ENCODE results near the gene ANOS1. TPM values are rescaled to one million over a fixed set of nuclear protein-coding genes. Genes with fewer than 3 reads are reported as not detected.

ANOS1 gene
- total RNA-seq, 1 donor from 2014 or later = 1.7 TPM

GRCh38 chrX:8576821-8577220, 155.1 kb downstream of the ANOS1 start:
- Histone ChIP-seq H3K27me3 (no peaks in the 10 kb centered on the region), H3K36me3 (no peaks in the 10 kb centered on the region), H3K4me1 (no peaks in the 10 kb centered on the region), H3K4me3 (no peak overlapping the region), H3K9me3 (no peaks in the 10 kb centered on the region), H3K27ac (no peak overlapping the region)
- intact Hi-C loops (cut with DNase I) = no loop called here
- TF ChIP-seq, protein P1, sequence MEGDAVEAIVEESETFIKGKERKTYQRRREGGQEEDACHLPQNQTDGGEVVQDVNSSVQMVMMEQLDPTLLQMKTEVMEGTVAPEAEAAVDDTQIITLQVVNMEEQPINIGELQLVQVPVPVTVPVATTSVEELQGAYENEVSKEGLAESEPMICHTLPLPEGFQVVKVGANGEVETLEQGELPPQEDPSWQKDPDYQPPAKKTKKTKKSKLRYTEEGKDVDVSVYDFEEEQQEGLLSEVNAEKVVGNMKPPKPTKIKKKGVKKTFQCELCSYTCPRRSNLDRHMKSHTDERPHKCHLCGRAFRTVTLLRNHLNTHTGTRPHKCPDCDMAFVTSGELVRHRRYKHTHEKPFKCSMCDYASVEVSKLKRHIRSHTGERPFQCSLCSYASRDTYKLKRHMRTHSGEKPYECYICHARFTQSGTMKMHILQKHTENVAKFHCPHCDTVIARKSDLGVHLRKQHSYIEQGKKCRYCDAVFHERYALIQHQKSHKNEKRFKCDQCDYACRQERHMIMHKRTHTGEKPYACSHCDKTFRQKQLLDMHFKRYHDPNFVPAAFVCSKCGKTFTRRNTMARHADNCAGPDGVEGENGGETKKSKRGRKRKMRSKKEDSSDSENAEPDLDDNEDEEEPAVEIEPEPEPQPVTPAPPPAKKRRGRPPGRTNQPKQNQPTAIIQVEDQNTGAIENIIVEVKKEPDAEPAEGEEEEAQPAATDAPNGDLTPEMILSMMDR (IDR thresholded peaks at IDR 0.05) = no peak
- DNase-seq (ENCODE audit: low spot score in 2 of 2) = no peak

DNA sequence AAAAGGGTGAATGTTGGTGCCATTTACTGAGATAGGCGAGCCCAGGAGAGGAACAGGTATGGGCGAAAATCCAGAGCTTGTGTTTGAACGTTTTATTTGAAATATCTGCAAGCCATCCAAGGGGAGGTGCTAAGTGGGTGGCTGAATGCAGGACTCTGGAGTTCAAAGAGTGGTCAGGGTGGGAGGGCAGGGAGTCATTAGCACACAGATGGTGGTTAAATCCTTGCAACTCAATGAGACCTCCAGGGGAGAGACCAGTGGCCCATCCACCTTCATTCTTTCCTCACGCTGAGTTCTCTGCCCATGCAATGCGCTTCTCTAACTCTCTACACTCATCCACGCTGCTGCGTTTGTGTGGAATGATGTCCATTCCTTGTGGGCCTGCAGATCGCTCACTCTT, 166.2 kb downstream of the ANOS1 start:
- TF ChIP-seq, protein P1 (IDR thresholded peaks at IDR 0.05) = no peak
- Histone ChIP-seq H3K9me3 (no peaks in the 10 kb centered on the region), H3K27ac (no peak overlapping the region), H3K4me3 (no peak overlapping the region), H3K27me3 (no peaks in the 10 kb centered on the region), H3K4me1 (no peaks in the 10 kb centered on the region), H3K36me3 (no peaks in the 10 kb centered on the region)
- no peak for DNase-seq (ENCODE audit: low spot score in 2 of 2)
- intact Hi-C loops (cut with DNase I) = no loop called here

DNA sequence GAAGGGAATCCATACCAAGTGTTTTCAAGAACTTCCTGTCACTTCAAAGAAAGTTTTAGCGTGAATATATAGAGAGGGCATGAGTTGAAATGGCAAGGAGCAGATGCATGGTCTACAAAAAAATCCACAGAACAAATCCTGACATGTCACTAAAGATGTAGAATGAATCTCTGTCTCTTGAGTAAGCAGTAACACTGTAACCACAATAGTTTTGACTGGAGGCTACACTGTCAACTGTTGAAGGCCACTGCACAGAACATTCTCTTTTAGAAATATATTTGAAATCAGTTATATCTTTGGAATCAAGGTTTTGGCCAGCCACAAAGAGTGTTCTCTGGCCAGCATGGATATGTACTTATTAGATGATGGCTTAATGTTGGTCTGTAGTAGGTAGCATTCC, 183.5 kb downstream of the ANOS1 start:
- Histone ChIP-seq H3K4me3 (no peak overlapping the region), H3K36me3 (no peaks in the 10 kb centered on the region), H3K9me3 (no peaks in the 10 kb centered on the region), H3K27ac (no peak overlapping the region), H3K4me1 (no peaks in the 10 kb centered on the region), H3K27me3 (no peaks in the 10 kb centered on the region)
- intact Hi-C loops (cut with DNase I) = no loop called here
- TF ChIP-seq, protein P1 (IDR thresholded peaks at IDR 0.05) = no peak
- no peak for DNase-seq (ENCODE audit: low spot score in 2 of 2)

DNA sequence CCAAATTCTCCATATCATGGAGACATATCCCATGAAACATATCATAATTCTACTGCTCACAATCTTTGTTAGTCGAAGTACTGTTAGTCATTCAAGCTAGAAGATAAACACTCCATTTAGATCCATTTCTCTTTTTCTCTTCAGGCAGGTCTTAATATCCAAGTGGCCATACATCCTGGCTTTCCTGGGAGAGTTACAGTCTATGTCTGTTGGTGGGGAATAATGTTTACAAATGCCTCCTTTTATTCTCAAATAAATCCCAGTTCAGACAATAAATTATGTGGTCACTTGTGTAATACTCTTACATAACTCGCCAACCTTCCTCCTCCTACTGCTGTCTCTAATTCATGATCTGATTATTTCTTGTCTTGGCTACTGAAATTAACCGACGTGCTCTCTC, 185.2 kb downstream of the ANOS1 start:
- Histone ChIP-seq H3K9me3 (no peaks in the 10 kb centered on the region), H3K36me3 (no peaks in the 10 kb centered on the region), H3K27ac (no peak overlapping the region), H3K4me3 (no peak overlapping the region), H3K4me1 (no peaks in the 10 kb centered on the region), H3K27me3 (no peaks in the 10 kb centered on the region)
- no peak for DNase-seq (ENCODE audit: low spot score in 2 of 2)
- TF ChIP-seq, protein P1 (IDR thresholded peaks at IDR 0.05) = no peak
- intact Hi-C loops (cut with DNase I) = no loop called here

DNA sequence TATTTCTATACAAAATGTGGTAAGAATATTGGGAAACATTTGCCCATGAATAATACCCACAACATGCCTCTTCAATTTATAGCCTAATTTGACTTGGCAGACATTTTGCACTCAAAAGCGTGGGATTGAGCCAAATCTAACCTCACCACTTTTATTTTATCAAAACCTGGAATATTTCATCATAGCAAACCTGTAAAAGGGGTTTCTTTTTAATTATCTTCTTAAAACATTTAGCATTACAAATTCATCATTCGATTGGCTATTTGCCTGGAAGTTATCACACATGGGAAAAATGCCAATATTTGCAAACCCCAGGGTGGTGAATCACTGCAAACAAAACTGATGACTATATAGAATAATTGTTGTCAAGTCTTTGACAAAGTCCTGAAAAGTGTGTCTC, 211.1 kb downstream of the ANOS1 start:
- intact Hi-C loops (cut with DNase I) = no loop called here
- DNase-seq (ENCODE audit: low spot score in 2 of 2) = no peak
- Histone ChIP-seq H3K4me3 (no peak overlapping the region), H3K27ac (no peak overlapping the region), H3K27me3 (no peaks in the 10 kb centered on the region), H3K9me3 (no peaks in the 10 kb centered on the region), H3K4me1 (no peaks in the 10 kb centered on the region), H3K36me3 (no peaks in the 10 kb centered on the region)
- TF ChIP-seq, protein P1 (IDR thresholded peaks at IDR 0.05) = no peak

DNA sequence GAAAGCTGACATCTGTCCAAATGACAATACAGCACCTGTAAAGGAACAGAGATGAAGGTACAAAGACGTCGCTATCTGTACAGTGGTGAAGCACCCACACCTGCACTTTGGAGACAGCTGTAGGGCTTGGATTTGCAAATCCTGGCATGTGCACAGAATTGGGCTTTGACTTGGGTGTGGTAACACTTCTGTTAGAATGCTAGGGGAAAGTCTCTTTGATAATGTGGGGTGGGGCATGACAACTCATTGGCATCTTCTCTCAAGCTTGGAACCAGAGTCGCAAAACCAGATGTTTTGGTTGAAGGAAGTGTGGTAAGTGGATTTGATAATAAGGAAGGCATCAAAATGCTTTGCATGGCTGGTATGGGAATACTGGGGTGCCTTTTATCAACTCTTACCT, 211.8 kb downstream of the ANOS1 start:
- no peaks in the 10 kb centered on the region for H3K9me3 ChIP-seq
- H3K27ac ChIP-seq = no peak overlapping the region
- H3K27me3 ChIP-seq = no peaks in the 10 kb centered on the region
- H3K36me3 ChIP-seq = no peaks in the 10 kb centered on the region
- H3K4me1 ChIP-seq = no peaks in the 10 kb centered on the region
- DNase-seq (ENCODE audit: low spot score in 2 of 2) = no peak
- intact Hi-C loops (cut with DNase I) = no loop called here
- no peak overlapping the region for H3K4me3 ChIP-seq
- TF ChIP-seq, protein P1 (IDR thresholded peaks at IDR 0.05) = no peak

Data from ascending aorta (tissue), 2 donors.